Adrenal gland (tissue), 12 donors: ENCODE results near the gene TRPM8. TPM values are rescaled to one million over a fixed set of nuclear protein-coding genes. Genes with fewer than 3 reads are reported as not detected.

Source experiments
- DNase-seq, 7 donors: peaks; one replicate each; pipeline ENCODE4 v3.0.0-alpha.2; 2019 to 2020
- H3K27ac ChIP-seq, 5 donors: fragments of 200-600 bp; sonication (generic) in 4 of 5; 1 replicate in 3 of 5; 2 replicates in 2 of 5; pipeline versions ENCODE4 v1.5.1 to v1.8.0; 2016 to 2020; ENCODE audit warnings: mild to moderate bottlenecking in 1 of 5
- H3K27me3 ChIP-seq: fragments of 200-600 bp; 2 replicates; pipeline ENCODE4 v1.8.0; 2021
- H3K36me3 ChIP-seq, 2 donors: fragments of 200-600 bp; replicated peaks in 1 of 2; 1 replicate in 1 of 2; 2 replicates in 1 of 2; pipeline versions ENCODE4 v1.5.1 to v1.8.0; 2018 to 2022
- H3K4me1 ChIP-seq, 2 donors: fragments of 200-600 bp; replicated peaks in 1 of 2; 1 replicate in 1 of 2; 2 replicates in 1 of 2; pipeline versions ENCODE4 v1.5.1 to v1.8.0; 2018 to 2021
- H3K4me3 ChIP-seq, 4 donors: fragments of 200-600 bp; sonication (generic) in 3 of 4; one replicate each; pipeline ENCODE4 v1.5.1; 2016 to 2018
- H3K9me3 ChIP-seq, 3 donors: fragments of 200-600 bp; sonication (generic) in 1 of 3; replicated peaks in 1 of 3; 1 replicate in 2 of 3; 2 replicates in 1 of 3; pipeline versions ENCODE4 v1.5.1 to v1.8.0; 2016 to 2021
- POLR2A ChIP-seq, 2 donors: fragments of 450-650 bp; IDR thresholded peaks; one replicate each; pipeline ENCODE4 v1.6.1; 2017; ENCODE audit warnings: antibody characterized with exemption in 2 of 2, mild to moderate bottlenecking in 2 of 2, moderate library complexity in 1 of 2
- WGBS, 4 donors: extraction: QIAGEN DNeasy Blood & Tissue Kit in 2 of 4; methylation state at CpG; one replicate each; pipeline versions ENCODE4 v1.1.5 to v1.1.7; 2013 to 2017; 5-methylcytosine and 5-hydroxymethylcytosine counted together
- intact Hi-C, 2 donors: fragments of 100-400 bp; cut with DNase I; formaldehyde crosslinking; loops; one replicate each; pipeline versions ENCODE4 v1.14.1 to v1.15.0; 2022 to 2023
- polyA plus RNA-seq, 3 donors: library from polyadenylated mRNA; stranded (reverse); fragments of 200-250 nt in 2 of 3; fragments of 350-450 nt in 1 of 3; fragmentation: Illumina TruSeq in 1 of 3; extraction: RNeasy Lipid Tissue Mini Kit (QIAGEN cat#74804) in 1 of 3; gene quantifications; one replicate each; pipeline ENCODE4 v1.2.3, GENCODE V29; 2013 to 2014
- total RNA-seq, 9 donors: library from RNA; depleted of rRNA in 4 of 9; stranded (reverse); fragments of >200 nt in 4 of 9; fragments of 120-200 nt in 1 of 9; fragmentation: NEBNext Ultra II Directional in 1 of 9; extraction: Animal tissue kit (Norgen Biotek cat#: 25700) in 1 of 9; gene quantifications; one replicate each; pipeline versions ENCODE4 v1.1.0 to v1.2.4, GENCODE V29; 2013 to 2023
- TF ChIP-seq, protein P1 (sequence below), 6 experiments: fragments of 450-650 bp in 4 of 6; fragments of 200-600 bp in 2 of 6; sonication (generic) in 1 of 6; IDR thresholded peaks; 1 replicate in 5 of 6; 2 replicates in 1 of 6; pipeline versions ENCODE4 v1.5.1 to v1.8.0; 2016 to 2021; ENCODE audit warnings: antibody characterized with exemption in 6 of 6, mild to moderate bottlenecking in 2 of 6, moderate library complexity in 1 of 6
- donor health status: healthy with polysubstance abuse.
- donor health status: Bipolar disorder and iron deficiency.
- donor health status: DM: yes; HTN: yes; CAD: no.
- donor health status: DM: no; HTN: no; CAD: no.
- donor health status: DM: no; HTN: no; CAD: no.
- donor health status: DM: yes; HTN: yes; CAD: no.

Gene TRPM8
- total and polyA plus RNA-seq, 12 donors: not detected

DNA sequence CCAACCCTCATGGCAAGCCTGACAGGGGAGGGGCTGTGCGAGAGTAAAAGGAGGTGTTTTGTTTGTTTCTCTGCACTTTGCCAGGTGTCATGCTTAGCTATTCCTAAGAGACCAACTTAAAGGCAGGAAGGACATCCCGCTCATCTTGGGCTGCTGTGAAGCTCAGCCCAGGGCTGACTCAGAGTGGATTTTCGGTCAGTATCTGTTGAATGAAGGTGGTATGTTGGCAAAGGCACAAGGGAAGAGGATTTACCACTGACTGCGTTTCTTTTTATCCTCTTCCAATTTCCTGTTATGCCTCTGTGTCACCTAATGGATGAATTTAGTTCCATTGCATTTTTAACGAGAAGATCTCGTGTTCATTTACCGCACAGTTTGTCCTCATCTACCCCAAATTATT lies 18.9 kb downstream of the TRPM8 start:
- intact Hi-C loops: no loop called here
- no peaks in the 10 kb centered on the region for H3K4me1 ChIP-seq
- no peak overlapping the region for H3K4me3 ChIP-seq
- DNase-seq: no peak
- TF ChIP-seq, protein P1, sequence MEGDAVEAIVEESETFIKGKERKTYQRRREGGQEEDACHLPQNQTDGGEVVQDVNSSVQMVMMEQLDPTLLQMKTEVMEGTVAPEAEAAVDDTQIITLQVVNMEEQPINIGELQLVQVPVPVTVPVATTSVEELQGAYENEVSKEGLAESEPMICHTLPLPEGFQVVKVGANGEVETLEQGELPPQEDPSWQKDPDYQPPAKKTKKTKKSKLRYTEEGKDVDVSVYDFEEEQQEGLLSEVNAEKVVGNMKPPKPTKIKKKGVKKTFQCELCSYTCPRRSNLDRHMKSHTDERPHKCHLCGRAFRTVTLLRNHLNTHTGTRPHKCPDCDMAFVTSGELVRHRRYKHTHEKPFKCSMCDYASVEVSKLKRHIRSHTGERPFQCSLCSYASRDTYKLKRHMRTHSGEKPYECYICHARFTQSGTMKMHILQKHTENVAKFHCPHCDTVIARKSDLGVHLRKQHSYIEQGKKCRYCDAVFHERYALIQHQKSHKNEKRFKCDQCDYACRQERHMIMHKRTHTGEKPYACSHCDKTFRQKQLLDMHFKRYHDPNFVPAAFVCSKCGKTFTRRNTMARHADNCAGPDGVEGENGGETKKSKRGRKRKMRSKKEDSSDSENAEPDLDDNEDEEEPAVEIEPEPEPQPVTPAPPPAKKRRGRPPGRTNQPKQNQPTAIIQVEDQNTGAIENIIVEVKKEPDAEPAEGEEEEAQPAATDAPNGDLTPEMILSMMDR (IDR thresholded peaks at IDR 0.05): no peak
- TF ChIP-seq POLR2A (IDR thresholded peaks at IDR 0.05): no peak
- H3K36me3 ChIP-seq: no peaks in the 10 kb centered on the region
- peaks cover 17% of the 10 kb centered on the region for H3K27me3 ChIP-seq
- WGBS, 4 donors: 77 to 82% (median 80%) methylated on average over 7 of the region's 7 CpGs
- no peak overlapping the region for H3K27ac ChIP-seq
- no peaks in the 10 kb centered on the region for H3K9me3 ChIP-seq

DNA sequence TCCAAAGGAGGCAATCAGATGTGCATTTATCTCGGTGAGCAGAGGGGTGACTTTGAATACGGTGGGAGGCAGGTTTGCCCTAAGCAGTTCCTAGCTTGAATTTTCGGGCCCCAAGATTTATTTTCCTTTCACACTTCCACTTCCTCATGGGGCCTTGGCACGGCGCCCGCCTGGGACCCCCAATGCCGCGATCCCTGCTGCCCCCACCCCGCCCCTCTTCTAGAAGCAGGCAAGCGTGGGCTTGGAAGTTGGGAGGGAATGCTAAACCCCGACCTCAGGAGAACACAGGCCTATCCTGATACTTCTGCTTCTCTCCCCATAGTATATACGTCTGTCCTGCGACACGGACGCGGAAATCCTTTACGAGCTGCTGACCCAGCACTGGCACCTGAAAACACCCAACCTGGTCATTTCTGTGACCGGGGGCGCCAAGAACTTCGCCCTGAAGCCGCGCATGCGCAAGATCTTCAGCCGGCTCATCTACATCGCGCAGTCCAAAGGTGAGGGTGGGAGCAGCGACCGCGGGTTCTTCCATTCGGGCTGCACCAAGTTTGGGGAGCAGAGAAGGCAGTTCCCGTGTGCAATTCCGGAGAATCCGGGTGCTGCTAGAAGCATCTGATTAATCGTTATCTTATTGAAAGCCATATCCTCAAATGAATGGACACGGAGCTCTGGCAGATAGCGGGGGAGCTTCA lies 21.6 kb downstream of the TRPM8 start:
- Histone ChIP-seq H3K4me1 (no peaks in the 10 kb centered on the region), H3K27ac (no peak overlapping the region), H3K27me3 (peaks cover 16% of the 10 kb centered on the region), H3K36me3 (no peaks in the 10 kb centered on the region), H3K4me3 (no peak overlapping the region), H3K9me3 (no peaks in the 10 kb centered on the region)
- 13 to 26% (median 18%) methylated on average over 19 to 36 of the region's 36 CpGs for WGBS, 4 donors
- TF ChIP-seq, protein P1 (IDR thresholded peaks at IDR 0.05): no peak
- no peak for TF ChIP-seq POLR2A (IDR thresholded peaks at IDR 0.05)
- DNase-seq: no peak
- intact Hi-C loops: no loop called here

GRCh38 chr2:233940376-233941276 lies 23.5 kb downstream of the TRPM8 start:
- no peak for DNase-seq
- WGBS, 4 donors: 67 to 70% (median 69%) methylated on average over 12 of the region's 12 CpGs
- no peaks in the 10 kb centered on the region for H3K4me1 ChIP-seq
- no peak for TF ChIP-seq POLR2A (IDR thresholded peaks at IDR 0.05)
- TF ChIP-seq, protein P1 (IDR thresholded peaks at IDR 0.05): no peak
- intact Hi-C loops: no loop called here
- H3K9me3 ChIP-seq: no peaks in the 10 kb centered on the region
- no peak overlapping the region for H3K27ac ChIP-seq
- H3K27me3 ChIP-seq: peaks cover 16% of the 10 kb centered on the region
- no peaks in the 10 kb centered on the region for H3K36me3 ChIP-seq
- H3K4me3 ChIP-seq: no peak overlapping the region

DNA sequence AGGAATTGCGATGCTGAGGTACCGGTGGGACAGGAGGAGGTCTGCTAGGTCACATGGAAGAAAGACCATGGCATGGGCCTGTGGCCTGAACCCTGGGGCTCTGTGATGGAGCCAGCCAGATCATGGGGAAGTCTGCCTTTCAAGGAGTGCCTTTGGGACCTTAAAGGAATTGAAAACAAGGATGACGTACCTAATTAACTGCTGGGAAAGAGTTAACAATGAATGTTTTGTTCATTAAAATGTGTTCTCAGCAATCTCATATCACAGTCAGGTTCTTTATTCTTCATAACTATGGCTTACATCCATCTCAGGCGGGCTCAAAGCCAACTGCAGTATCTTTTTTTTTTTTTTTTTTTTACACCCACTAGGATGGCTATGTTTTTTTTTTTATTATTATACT lies 25.6 kb downstream of the TRPM8 start:
- no peaks in the 10 kb centered on the region for H3K9me3 ChIP-seq
- no peak for TF ChIP-seq POLR2A (IDR thresholded peaks at IDR 0.05)
- TF ChIP-seq, protein P1 (IDR thresholded peaks at IDR 0.05): no peak
- DNase-seq: no peak
- 81 to 94% (median 85%) methylated on average over 4 of the region's 4 CpGs for WGBS, 4 donors
- intact Hi-C loops: no loop called here
- peaks cover 9% of the 10 kb centered on the region for H3K27me3 ChIP-seq
- H3K4me3 ChIP-seq: no peak overlapping the region
- no peaks in the 10 kb centered on the region for H3K36me3 ChIP-seq
- no peak overlapping the region for H3K27ac ChIP-seq
- H3K4me1 ChIP-seq: no peaks in the 10 kb centered on the region
